SK-N-MC (cell line): ENCODE data around the gene PAFAH2.

ENCODE experiments used
- EZH2 ChIP-seq: fragments of 200-600 bp; sonication (generic); IDR thresholded peaks from one replicate; pipeline ENCODE4 v1.6.1; 2017; ENCODE audit warnings: antibody characterized with exemption
- POLR2AphosphoS5 ChIP-seq: IDR thresholded peaks from 2 replicates; pipeline ENCODE4 v1.6.1; 2012; ENCODE audit warnings: mild to moderate bottlenecking, low read depth, low read length, borderline replicate concordance

- TF ChIP-seq POLR2AphosphoS5 (no peak), EZH2 (no peak)
Observed at GRCh38 chr1:26028490-26028980, 30.7 kb upstream of the PAFAH2 start.
